ENCODE results near the gene JTB.
A peak's percentile ranks its signal among the peaks of the same experiment; 100 is the strongest.

JTB gene

DNA sequence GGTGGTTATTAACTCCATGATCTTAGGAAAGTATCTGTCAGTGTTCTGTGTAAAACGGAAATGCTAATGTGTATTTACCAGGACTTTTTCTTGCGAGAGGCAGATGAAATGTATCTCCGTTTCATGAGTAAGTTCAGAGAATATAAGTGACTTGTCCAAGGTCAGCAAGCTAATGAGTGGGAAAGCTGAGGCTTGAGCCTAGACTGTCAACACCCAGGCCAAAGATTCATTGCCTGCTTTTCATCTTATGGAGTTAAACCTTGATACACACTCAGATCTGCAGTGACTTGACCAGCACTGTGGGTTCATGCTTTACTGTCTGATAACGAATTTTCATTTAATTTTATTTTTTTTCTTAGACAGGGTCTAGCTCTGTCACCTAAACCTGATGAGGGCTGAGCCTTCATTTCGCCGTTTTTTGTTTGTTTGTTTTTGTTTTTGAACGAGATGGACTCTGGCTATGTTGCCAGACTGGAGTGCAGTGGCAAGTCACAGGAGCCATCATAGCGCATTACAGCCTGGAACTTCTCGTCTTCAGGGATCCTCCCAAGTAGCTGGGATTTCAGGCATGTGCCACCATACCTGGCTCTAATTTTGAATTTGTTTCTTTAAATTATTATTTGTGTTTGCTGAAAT is 918 bp upstream of the JTB start:
- DNase-seq (ENCODE audit: low spot score): no peak

DNA sequence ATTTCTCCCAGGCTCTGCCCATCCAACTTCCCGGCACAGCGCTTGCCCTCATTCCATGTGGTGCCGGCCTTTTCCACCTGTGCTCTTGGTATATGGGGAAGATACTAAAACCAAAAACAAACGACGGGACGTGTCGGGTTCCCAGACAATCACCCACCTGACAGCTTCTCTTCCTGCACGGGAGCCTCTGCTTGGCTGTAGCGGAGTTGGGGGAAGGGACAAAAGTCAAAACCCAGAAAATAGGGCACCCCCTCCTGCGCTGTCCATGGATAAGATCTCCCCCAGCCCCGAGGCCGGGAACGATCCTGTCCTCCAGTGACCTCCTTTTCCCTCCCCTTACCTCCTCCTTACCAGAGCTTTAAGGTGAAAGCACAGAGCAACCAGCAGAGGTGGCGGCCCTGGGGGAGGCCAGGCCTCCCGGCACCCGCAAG is 640 bp downstream of the JTB start:
- no peak for DNase-seq (ENCODE audit: low spot score)

DNA sequence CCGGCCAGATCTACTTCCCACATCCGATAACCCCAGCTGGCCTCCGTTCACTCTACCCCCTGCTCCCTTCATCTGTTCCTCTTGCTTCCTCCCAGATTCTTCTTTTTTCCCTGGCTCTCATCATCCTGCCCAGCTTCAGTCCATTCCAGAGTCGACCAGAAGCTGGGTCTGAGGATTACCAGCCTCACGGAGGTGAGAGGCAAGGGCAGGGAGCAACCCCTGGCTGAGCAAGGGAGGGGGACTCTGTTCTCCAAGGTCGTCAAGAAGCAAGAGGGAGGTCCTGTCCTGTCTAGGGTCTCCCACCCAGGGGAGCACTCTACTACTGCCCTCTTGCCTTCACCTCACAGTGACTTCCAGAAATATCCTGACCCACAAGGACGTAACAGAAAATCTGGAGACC is 3.9 kb downstream of the JTB start:
- no peak for DNase-seq (ENCODE audit: low spot score)

DNA sequence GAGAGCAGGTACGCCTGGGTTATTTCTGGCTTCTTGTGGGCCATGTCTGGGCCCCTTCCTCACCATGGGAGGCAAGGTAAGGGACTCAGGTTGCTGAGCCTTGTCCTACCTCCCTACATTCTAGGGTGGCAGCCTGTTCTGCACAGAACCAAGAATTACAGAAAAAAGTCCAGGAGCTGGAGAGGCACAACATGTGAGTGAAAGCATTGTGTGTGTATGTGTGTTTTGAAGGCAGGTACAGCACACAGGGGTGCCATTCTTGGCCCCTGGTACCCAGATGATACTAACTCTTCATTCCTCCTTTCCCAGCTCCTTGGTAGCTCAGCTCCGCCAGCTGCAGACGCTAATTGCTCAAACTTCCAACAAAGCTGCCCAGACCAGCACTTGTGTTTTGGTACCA is 4.4 kb downstream of the JTB start:
- DNase-seq (ENCODE audit: low spot score): no peak

DNA sequence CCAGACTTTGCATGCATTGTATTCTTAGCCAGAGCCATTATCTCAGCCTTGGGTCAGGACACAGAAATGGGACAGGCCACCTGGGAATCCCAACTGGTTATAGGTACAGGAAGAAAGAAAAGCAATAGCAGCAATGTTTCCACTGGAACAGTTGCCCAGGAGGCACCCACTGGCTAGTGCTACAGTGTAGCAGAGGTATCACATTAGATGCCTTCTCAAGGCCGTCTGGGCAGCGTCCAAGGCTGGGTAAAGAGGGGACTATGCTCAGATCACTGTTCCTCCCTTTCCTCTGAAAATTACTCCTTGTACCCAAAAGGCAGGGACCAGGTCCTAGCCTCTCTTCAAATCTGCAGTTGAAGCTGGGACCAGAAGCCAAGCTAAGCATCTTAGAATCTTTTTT is 7.1 kb downstream of the JTB start:
- DNase-seq (ENCODE audit: low spot score): no peak

DNA sequence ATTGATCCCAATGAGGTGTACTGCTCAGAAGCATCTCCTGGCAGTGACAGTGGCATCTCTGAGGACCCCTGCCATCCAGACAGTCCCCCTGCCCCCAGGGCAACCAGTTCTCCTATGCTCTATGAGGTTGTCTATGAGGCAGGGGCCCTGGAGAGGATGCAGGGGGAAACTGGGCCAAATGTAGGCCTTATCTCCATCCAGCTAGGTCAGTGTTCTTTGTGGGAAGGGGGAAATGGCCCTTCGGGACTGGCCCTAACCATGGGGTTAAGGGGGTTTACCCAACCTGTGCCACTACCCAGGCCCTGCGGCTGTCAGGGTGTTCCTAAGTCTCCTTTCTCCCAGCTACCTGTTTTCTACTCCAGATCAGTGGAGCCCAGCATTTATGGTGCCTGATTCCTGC is 8.5 kb downstream of the JTB start:
- no peak for DNase-seq (ENCODE audit: low spot score)

DNA sequence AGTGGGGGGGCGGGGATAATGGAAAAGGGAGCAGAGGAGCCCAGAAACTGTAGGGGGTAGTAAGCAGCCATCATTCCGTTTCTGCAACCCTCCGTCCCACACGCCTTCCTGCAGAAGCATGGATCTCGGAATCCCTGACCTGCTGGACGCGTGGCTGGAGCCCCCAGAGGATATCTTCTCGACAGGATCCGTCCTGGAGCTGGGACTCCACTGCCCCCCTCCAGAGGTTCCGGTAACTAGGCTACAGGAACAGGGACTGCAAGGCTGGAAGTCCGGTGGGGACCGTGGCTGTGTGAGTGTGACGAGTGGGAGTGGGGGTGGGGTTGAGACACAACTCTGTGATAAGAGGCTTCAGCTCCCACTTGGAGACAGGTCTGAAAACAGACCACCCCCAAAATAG is 9.1 kb downstream of the JTB start:
- no peak for DNase-seq (ENCODE audit: low spot score)

DNA sequence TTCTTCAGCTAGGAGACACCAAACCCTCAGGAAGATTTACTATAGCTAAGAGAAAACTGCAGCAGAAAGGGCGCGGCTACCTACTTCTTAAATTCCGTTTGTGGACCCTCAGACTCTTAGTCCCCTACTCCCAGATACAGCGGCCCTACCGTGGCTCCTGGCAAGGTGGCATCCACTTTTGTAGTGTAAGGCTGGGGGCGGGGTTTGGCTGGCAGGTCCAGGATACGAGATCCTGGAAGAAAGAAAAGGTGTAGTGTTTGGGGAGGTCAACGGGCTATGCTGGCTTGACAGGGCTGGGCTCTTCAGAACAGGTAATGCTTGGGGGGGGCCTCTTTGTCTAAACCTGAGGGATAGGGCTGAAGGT is 9.5 kb downstream of the JTB start:
- DNase-seq (ENCODE audit: low spot score): no peak

DNA sequence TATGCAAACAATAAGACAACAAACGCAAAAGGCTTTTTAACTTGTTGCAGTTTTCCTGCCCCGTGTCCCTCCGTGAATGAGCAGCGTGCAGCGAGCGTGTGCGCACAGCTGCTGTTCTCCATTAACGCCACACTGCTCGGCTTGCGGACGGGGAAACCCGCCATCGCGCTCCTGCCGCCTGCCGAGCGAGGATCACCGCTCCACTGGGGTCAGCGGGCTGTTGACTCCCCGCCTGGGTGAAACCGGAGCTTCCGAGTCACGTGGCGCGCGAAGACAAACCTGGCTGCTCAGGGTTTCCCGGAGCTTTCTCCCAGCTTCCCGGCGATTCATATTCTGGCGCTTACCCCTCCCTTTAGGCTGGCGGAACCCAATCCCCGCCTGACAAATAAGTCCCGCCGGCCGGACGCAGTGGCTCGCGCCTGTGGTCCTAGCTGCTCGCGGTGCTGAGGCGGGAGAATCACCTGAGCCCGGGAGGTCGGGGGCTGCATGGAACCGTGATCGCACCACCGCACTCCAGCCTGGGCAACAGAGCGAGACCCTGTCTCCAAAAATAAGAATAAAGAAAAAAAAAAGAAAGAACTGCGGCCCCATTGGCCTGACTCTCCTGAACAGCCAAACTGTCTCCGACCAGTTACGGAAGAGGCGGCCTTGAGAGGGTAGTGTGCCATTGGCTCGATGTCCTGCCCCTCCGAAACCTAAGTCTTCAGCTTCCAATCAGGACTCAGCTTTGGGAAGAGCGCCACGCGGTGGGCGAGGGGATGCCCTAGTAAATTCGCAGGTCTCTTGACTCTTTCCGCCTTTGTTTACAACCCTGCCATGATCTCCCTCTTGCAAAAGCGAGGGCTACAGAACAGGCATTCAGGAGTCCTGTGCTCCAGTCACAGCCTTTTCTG is 10.1 kb downstream of the JTB start, which contains the start of gene CREB3L4:
Gene CREB3L4, plus strand, starts transcription at position 796 of the 893 bp plus-strand sequence. CDS start 624 bp downstream, outside the sequence.
- peak; percentile 98 for DNase-seq (ENCODE audit: low spot score)

DNA sequence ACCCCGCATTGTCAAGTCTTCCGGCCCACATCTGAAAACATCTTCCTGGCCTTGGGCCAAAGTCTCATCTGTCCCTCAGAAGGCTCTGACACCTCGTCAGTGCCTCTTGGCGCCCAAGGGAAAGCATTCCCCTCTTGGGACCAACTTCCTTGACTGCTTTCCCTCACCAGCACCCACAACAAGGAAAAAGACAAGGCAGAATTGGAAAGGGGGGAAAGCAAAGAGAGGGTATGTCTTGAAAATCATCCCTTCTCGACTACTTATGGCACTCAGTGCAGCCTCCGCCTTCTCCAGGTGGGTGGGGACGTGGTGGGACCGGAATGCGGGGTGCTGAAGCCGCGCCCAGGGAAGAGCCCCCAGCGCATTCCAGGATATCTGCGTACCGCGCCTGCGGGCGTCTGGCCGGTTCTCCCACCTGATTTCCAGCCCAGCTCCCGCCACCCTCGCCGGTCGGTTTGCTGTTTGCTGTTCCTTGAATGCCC is 13.6 kb downstream of the JTB start:
- DNase-seq (ENCODE audit: low spot score): no peak

DNA sequence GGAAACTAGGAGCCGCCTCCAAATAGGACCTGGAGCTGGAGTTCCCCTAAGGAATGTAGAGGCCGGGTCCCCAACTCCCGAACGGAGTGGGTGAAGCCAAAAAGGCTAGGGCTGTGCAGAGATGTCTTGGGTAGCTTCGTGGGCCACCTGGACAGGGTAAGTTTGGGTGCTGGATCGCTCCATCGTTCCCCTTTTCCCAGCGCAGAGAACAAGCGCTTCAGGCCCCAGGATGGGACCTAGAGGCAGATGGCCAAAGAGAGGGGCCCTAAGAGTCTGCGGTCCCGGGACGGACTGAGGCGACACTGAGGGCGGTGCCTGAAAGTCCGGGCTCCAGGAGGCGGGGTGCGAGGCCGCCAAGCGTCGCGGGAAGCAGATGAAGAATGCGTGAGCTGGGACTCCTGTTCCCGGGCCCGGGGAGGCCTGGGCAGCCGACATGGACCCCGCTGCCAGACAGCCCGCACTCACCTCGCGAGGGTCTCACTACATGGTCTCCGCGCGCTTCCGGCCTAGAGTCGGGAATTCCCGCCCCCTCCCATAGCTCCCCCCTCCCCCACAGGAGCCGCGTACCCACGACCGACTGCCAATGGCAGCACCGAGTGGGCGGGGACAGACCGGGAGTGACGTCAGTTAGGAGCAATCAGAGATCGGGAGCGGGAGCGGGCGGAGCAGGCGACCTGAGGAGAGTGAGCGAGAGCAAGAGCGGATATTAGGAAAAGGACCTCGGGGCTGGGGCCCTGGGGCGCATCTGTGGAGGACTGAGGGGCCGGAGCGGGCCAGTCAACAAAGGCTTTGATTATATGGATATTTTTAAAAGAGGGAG is 14.2 kb downstream of the JTB start, which contains the start of gene SLC39A1:
Gene SLC39A1, minus strand, starts transcription at position 508 of the 820 bp plus-strand sequence. CDS start 822 bp downstream, outside the sequence.
- DNase-seq (ENCODE audit: low spot score): peak; percentile 98

DNA sequence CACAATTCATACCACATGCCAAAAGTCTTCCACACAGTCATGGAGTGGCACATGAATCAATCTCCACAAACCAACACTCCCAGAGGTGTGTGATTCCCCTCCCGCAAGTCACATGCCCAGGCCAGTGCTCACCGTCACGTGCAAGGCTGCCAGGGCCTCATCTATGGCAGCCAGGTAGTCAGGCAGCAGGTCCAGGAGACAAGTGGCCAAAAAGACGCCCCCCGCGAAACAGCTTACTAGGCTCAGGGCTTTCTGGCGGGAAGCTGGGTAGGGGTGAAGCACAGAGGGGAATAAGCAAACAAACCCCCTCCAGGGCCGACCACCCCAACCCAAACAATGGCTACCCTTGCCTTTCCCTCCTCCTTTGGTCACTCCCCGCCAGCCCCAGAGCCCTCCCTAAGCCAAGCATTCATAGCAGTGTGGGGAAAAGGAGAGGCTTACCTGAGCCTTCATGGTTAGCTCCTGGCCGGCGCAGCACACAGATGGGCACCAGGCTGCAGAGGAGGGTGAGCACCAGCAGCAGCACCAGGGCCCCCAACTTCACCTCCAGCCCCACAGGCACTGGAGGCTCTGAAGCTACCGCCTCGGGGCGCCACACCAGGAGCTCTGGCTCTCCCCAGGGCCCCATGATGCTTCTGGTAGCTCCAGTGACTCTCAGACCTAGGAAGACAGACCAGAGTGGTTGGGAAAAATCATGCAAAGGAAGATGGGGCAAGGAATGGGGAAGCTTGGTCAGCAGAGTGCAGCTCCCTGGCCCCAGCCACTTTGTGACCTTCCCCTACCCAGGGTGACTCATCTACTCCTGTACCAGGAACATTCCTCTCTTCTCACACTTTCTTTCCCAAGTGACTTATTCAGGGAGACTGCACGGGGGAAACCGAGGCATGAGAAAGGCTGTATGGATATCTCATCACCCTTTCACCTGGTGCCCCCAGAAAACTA is 15.1 kb downstream of the JTB start:
- no peak for DNase-seq (ENCODE audit: low spot score)

DNA sequence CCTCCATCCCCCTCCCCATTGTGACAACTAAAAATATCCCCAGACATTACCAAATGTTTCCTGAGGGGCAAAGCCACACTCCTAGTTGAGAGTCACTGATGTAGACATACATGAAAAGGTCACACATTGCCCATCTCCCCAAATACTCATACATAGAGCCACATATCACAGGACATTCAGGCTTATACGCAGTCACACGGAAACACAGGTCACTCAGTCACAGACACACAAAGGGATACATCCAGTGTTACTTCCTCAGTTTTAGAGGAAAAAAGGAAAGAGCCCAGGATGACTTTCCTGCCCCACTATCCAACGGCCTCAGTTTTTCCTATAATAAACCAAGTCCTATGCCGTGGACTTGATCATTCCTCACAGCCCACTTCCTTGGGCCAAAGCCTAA is 16.1 kb downstream of the JTB start:
- no peak for DNase-seq (ENCODE audit: low spot score)

DNA sequence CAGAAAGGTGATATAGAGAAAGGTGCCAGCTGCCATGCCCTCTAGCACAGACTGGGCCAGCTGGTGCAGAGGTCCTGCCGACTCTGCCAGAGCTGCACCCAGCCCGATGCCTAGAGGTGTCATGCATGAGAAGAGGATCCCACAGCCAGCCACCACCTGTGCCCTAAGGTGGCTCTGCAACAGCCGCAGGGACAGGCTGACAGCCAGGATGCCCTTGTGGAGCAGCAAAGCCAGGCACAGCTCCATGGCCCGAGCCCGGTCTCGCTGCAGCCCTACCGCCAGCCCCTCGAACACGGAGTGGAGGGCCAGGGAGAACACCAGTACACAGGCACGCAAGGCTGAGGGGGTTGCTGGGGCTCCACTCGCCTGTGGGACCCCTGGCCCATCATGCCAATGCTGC is 17.3 kb downstream of the JTB start:
- DNase-seq (ENCODE audit: low spot score): no peak

DNA sequence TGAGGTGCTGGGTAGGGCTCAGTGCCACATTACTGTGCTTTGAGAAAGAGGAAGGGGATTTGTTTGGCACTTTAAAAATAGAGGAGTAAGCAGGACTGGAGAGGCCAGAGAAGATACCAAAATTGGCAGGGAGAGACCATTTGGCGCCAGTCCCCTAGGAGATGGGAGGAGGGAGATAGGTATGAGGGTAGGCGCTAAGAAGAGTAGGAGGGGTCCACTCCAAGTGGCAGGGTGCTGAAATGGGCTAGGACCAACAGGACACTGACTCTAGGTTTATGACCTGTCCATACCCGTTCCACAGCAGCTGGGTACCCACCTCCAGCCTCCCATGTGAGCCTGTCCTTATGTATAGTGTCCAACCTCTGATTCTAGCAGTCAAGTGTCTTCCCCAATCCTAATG is 18.0 kb downstream of the JTB start:
- no peak for DNase-seq (ENCODE audit: low spot score)

DNA sequence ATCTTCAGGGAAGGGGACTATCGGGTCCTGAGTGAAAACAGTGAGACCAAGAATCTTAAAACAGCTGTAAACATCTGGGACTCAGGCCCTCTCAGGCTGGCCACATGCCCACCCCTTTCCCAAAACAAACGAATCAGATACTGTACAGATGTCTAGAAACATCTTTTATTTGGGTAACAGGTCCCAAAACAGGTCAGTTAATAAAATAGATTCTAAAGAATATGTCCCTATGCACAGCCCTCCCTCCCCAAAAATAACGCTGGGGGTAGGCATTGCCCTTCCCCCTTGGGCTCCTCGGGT is 18.6 kb downstream of the JTB start:
- DNase-seq (ENCODE audit: low spot score): no peak

DNA sequence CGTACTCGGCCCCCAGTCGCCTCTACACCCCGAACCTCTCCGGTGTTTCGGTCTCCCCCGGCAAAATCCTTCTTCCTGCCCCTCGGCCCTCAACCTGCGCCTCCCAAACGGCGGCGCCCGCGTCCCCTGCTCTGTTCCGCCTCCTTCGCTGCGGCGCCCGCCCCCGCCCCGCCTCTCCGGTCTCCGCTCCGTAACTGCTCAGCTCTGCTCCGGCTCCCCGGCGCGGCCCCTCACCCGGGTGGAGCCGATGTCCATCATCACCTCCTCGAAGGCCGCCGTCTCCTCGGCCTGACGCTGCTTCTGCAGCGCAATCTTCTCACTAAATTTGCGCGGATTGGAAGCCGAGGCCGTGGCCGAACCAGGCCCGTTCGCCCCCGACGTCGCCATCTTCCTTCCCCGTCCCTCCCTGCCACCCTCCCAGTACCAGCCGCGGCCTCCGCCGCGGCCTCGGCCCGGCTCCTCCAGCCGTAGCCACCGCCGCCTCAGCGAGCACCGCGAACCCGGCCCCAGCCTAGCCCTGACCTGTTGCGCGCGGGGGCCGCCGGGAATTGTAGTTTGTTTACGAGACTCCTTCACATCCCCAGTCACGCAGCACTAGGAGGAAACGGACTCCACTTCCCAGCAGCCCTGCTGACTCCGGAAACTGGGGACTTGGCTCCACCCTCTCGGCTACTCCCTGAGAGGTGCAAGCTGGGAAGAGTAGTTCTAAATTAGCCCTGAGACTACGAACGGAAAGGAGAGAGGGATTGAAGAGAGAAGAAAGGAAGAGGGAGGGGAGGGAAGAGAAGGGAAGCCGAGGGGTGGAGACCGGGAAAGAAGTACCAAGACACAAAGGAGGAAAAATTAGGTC is 19.1 kb downstream of the JTB start, which contains the start of gene CRTC2:
Gene CRTC2, minus strand, starts transcription at position 502 of the 850 bp plus-strand sequence. Its CDS starts 115 bp downstream, at position 387.
- DNase-seq (ENCODE audit: low spot score): peak; percentile 98

DNA sequence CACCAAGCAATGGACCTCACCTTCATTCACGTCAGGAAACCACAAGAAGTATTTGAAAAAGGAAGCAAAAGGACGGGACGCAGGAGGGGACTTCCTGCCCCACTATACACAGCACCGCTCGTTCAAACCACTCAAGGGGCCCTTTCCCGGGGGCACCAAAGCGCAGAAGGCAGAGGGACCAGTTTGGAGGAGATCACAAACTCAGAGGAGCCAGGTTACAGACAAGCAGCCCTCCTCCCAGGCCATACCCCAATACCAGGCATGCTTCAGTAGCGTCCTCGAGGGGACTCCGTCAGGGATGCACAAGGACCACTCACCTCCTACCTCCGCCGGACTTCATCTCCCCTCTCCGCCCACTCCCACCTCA is 19.7 kb downstream of the JTB start:
- no peak for DNase-seq (ENCODE audit: low spot score)

DNA sequence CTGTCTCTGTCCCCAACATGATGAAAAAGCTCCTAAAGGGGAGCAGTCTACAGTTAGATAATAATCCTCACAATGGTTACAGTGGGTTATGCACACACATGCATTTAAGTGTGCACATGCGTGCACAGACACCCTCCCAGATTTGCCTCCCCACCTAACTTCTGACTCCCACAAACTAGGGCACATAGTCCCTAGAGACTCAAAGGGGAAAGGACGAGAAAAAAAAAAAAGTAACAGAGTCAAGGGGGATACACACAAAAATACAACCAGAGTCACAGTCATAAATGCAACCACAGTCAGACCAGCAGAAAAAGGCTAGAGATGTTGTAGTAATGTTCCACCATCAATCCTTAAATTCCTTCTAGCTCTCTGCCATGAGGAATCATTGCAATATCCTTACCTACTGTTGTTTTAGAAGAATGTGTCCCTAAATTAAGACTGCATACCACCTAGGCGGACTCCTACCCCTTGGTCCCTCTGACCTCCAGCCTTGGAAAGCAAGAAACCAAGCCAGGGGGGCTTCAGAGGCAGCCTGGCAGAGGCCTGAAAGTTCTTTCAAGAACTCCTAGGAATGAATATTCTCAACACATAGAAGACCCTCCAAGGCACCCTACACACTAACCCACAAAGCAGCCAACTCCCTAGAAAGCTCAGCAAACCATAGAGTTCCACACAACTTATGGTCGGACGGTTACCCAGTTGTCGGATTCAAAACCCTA is 20.3 kb downstream of the JTB start:
- DNase-seq (ENCODE audit: low spot score): no peak

DNA sequence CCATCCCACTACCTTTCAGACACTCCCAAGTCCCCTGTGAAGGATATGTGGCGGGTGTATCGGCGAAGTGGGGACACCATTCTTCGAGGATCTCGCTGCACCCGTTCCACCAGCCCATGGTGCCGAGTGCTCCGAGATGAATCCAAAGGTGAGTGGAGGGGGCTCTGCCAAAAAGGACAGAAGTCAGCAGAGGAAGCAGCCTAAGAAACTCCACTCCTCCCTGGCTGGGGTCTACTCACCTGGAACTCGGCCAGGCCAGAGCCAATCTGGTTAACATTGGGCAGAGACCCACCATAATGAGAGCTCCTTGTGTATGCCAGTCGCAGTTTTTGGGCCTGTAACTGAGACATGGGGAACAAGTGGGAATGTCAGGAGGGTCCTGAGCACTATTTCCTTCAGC is 22.6 kb downstream of the JTB start:
- DNase-seq (ENCODE audit: low spot score): no peak

Data from putamen (tissue), 1 donor.